Effector CD4-positive, alpha-beta T cell (primary cell): ENCODE measurements around the gene PBX1.
"Not testable (repeated sequence)": the region's sequence is repeated elsewhere in the genome, so short reads cannot be mapped to it uniquely, and the experiment has no call there.

ENCODE experiments used
- DNase-seq: peaks from one replicate; pipeline ENCODE4 v3.0.0-alpha.2; 2020

PBX1 gene

GRCh38 chr1:164644268-164644667 is 85.3 kb downstream of the PBX1 start:
- no peak for DNase-seq

DNA sequence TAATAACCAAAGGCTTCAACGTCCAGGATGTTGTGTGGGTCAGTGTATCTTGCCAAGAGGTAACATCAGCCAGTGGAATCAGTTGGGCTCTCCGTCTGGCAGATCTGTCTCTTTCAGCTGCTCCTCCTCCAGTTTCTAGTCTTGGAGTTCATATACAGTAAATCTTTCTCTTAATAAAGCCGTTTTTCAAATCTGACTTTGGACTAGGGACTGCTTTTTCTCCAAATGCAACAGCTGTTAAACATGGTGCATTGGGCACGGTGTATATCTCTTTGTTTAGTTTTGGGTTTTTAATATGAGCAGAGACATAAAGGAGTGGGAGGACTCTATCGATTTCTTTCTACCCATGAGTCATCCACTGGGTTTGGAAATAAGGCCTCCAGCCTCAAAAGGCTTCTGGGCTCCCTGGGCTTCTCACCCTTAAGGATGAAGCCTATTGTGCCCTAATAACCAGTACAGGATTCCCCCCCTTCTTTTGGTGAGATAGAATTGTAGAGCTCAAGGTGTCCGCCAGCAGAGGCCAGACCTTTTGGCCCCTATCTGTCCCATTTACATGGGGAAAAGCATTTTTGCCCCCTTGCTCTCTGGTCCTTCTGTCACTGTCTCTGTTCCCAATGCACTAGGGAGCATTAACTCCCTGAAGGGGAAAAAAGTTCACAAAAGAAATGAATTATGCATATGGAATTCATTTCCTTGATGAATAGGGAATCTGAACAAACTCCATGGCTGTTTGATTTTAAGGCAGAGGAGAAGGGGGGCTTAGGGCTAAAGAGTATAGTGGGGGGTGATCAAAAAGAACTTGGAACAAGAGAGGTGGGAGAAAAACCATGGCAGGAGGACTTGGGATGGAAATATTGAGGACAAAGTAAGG is 86.0 kb downstream of the PBX1 start:
- DNase-seq = no peak

GRCh38 chr1:164645921-164646320 is 86.9 kb downstream of the PBX1 start:
- no peak for DNase-seq

DNA sequence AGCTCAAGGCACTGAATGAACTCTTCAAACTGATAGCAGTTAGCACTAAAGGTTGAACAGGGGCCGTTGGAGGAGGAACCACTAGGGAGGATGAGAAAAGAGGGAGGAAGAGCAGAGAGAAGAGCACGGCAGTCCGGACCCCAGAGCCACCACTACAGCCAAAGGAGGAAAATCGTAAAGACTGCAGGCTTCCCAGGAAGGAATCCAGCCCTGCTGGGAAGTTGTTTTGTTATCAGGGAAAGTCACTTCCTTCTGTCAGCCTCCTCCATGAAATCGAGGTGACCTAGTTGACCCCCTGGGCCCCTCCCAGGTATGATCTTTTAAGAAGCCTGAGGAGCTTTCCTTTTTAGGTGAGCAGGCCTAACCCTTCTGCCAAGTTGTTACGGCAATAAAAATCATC is 88.2 kb downstream of the PBX1 start:
- no peak for DNase-seq

- no peak for DNase-seq
Observed at GRCh38 chr1:164648636-164649035, 89.7 kb downstream of the PBX1 start.

DNA sequence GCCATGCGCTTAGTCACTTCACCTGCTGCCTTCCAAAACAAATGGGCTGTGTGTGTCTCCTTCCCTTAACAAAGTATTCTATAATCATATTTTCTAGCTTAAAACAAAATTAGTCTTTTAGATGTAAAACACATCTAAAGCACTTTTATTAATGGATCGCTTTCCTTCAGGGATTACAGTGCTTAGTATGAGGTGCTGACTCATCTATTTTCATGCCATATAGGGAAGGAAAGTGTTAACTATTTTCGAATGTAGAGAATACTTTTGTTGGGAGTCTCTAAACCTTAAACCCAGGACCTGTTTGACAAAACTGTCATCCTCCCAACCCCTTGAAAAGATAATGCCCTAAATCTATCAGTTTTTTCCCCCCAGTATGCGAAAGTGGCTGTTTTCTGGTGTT is 90.2 kb downstream of the PBX1 start:
- DNase-seq = no peak

DNA sequence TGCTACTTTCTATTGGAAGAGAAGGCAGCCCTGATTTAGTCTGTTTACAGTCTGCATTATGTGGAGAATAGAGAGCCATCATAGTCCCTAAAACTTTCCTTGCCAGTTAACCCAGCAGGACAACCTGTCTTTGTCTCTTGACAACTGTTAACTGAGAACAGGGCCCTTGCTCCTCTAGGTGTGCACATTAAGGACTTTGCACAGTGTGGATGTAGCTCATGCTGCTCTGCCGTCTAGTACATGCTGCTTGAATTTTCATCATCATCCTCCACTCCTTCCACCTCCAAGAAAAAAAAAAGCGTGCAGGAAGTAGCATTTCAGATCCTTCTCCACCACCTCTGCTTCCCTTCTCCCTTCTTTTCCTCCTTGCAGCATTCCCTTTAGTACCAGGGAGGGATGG is 91.5 kb downstream of the PBX1 start:
- no peak for DNase-seq

DNA sequence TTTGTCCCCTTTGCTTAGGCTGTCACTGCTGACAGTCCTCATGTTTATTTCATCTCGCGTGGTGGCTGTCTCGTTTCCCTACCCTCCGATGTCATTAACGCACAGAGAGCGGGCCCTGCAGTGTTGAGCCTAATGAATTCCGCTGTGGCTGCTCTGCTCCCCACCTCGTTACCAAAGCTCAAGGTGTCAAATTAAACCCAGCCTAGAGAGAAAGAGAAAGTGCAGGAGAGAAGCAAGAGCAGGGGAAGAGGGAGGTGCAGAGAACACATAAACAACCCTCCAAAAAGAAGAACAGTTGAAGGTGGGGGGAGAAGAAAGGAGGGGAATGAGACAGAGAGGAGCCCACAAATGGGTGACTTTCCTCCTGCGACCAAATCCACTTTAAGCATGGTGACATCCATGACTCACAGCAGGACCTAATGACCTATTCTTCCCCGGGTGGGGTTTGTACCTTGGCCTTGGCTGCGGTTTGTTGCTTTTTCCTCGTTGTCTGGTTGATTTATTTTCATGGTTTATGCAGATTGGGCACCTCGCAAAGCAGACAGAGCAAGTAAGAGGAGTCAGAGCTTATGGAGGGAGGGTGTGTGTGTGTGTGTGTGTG is 92.5 kb downstream of the PBX1 start:
- DNase-seq = no peak

DNA sequence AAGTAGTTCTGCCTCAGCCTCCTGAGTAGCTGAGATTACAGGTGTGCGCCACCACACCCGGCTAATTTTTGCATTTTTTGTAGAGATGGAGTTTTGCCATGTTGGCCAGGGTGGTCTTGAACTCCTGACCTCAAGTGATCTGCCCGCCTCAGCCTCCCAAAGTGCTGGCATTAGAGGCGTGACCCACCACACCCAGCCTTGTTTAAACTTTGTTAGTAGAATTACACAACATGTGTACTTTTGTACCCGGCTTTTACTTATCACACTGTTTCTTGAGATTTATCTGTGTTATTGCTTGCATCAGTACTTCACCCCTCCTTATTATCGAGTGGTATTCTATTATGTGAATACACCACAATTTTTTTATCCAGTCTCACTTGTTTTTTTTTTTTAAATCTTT is 94.0 kb downstream of the PBX1 start:
- DNase-seq = not testable (repeated sequence)

DNA sequence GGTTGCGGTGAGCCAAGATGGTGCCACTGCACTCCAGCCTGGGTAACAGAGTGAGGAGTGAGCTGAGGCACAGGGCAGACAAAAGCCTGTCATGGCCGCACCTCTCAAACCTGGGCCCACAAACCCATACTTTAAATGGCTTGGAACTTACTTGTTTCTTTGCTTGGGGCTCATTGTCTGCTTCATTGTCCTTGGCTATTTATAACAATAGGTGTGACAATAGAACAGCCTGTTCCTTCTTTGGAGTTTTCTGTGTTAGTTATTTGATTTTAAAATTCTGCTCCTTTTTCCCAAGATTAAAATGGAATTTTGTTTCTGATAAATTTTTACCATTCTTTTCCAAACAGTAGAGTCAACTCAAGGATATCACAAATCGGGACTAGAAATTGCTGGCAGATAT is 94.7 kb downstream of the PBX1 start:
- DNase-seq = no peak

DNA sequence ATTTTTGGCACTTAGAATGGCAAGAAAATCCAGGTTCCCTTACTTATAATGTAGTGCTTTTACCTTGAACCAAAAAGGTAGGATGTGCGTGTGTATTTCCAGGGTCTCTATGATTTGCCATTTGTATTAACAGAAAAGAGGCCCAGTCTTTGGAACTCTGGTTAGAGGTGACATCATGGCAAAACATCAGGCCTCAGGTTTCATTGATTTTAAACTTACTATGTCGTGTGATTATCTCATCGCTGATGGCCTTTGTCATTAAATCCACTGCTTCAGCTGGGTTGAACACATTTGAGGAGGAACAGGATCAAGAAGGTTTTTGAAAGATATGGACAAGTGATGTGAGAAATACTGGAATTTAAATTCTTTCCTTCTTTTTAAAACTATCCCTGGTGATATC is 95.2 kb downstream of the PBX1 start:
- DNase-seq = no peak

- no peak for DNase-seq
Observed at GRCh38 chr1:164658864-164659263, 99.9 kb downstream of the PBX1 start.

DNA sequence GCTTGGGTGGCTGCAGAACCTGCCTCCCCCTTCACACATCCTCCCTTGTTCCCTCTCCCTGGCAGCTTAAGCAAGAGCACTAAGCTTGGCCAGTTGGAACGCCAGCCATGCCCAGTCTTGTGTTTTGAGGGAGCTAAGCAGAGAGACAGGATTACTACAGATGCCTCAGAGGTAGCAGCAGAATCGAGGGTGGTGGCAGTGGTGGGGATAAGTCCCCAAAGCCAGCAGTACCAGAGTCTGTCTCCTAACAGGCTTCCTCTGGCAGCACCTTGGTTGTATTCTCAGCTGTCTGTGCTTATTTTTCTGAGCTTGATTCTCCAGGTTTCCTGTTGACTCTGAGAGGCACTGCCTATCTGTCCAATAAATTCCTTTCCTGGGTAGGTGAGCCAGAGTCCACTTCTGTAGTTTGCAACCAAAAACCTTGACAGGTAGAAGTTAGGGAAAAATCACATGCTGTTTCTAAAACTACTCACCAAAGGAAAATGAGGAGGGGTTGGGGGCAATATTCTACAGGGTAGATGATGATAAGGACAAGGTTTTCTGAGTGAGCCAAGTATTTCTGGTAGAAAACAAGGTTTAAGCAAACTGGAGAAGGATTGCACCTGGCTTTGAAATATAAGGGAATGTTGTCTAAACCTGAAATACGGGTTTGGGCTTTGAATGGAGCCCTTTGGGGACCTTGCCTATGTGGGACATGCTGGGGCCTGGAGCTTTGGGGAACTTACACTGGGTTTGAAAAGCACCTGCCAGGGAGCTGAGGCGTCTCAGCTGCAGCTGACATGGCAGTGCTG is 100.8 kb downstream of the PBX1 start:
- no peak for DNase-seq

DNA sequence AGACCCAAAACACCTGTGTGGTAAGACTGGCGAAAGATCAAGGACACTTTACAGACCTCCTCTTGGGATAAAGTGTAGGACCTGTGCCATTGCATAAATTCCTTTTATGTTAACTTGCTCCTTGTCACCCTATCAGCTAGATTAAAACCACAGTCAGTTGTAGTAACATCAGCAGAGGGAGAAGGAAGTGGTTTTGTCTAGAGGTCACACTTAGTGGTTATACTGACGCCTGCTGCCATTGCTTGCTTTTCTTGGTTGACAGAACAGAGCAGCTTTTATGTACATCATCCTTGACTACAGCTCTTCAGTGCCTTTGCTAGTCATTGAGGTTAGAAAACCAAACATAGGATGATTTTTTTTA is 101.4 kb downstream of the PBX1 start:
- no peak for DNase-seq

GRCh38 chr1:164660775-164661174 is 101.8 kb downstream of the PBX1 start:
- no peak for DNase-seq

- DNase-seq = no peak
Observed at GRCh38 chr1:164662462-164662861, 103.5 kb downstream of the PBX1 start.

GRCh38 chr1:164662955-164663354 is 104.0 kb downstream of the PBX1 start:
- no peak for DNase-seq

GRCh38 chr1:164664127-164664526 is 105.1 kb downstream of the PBX1 start:
- no peak for DNase-seq

DNA sequence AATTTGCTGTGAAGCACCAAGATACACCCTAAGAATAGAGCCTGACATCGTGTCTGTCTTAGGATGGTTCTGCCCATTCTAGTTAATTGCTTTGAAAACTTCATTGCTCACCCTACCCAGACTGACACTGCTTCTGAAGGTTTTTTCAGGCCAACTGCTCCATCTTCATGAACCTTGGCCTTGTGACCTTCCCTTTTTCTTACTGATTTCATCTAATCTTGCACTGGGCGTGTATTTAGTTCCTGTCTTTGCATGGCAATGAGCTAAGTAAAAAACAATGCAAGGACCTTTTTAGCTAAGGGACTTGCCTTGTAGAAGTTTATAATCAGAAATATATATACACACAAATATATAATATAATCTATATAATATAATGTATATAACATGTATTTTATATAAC is 108.0 kb downstream of the PBX1 start:
- no peak for DNase-seq

GRCh38 chr1:164667600-164667999 is 108.6 kb downstream of the PBX1 start:
- no peak for DNase-seq

GRCh38 chr1:164668491-164669400 is 109.8 kb downstream of the PBX1 start:
- no peak for DNase-seq

DNA sequence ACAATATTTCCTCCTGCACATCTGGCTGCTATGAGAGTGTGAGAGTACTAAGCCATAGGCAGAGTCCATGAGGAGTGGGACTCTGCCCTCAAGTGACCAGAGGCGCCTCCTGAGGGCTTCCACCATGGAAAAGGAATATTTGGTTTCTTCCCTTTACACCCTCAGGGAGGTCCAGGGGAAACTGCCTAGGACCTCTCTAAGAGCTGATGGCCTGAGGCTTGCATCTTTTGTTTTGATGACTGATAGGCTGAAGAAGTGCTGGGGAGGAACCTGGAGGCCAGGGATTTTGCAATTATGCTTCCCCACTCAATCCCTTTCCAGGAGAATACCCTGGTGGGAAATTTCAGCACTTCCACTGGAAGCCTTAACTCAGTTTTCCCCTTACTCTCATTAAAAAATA is 111.0 kb downstream of the PBX1 start:
- no peak for DNase-seq

DNA sequence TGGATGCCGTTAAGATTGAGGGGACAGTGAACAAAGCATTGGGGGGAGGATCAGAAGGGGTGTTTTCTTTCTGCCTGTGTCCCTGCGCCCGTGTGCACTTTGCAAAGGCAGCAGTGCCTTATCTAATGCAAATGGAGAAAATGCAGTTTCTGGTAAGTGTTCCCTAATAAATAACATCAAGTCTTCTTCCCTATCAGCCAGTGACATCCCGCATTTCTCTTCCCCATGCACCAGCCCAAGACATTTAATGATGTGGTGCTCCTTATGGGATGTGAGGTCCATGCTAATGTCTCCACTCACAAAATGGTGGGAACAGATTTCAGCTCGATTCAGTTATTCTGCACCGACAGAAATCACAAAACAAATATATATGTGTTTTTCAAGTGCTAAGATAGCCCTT is 111.8 kb downstream of the PBX1 start:
- no peak for DNase-seq
